OCI-LY7 (cell line): Measurements from ENCODE around the gene ARL2.
A peak's percentile ranks its signal among the peaks of the same experiment; 100 is the strongest.

Experiments used
- CTCF ChIP-seq: fragments of 200-600 bp; sonication (generic); conservative IDR thresholded peaks from 2 replicates; pipeline ENCODE4 v1.5.1; 2014; ENCODE audit warnings: mild to moderate bottlenecking, antibody characterized with exemption, low read length, moderate library complexity, mixed read lengths
- EZH2phosphoT487 ChIP-seq: fragments of 200-600 bp; sonication (generic); IDR thresholded peaks from 2 replicates; pipeline ENCODE4 v1.6.1; 2018; ENCODE audit warnings: low read depth, borderline replicate concordance, mild to moderate bottlenecking, mixed run types, antibody characterized with exemption, low read length, moderate library complexity, mixed read lengths

DNA sequence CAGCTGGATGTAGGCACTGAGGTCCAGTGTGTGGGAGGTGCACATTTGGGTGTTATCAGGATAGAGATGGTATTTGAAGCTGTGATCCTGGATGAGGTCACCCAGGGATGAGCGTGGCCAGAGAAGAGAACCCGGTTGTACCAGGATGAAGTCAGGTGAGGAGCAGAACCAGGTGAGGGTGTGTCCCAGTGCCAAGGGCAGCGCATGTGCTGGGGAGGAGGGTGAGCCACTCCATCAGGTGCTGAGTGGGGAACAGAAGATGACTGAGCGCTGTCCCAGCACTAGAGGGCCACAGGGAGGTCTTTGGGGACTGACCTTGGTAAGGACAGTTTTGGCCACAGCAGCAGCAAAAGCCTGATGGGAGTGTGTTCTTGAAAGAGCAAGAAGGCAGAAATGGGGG lies 2.7 kb downstream of the ARL2 start:
- TF ChIP-seq CTCF (peak; percentile 44; the same call in 1 of the 2 replicates), EZH2phosphoT487 (no peak)
